GM15510 (cell line): Measurements from ENCODE around the gene EFEMP2.
A peak's percentile ranks its signal among the peaks of the same experiment; 100 is the strongest.

Source experiments
- POLR2A ChIP-seq: IDR thresholded peaks from 3 replicates; pipeline ENCODE4 v1.6.1; 2011; ENCODE audit warnings: borderline replicate concordance; ENCODE audit not compliant: insufficient read length; ENCODE audit errors: extremely low read depth

Gene EFEMP2

DNA sequence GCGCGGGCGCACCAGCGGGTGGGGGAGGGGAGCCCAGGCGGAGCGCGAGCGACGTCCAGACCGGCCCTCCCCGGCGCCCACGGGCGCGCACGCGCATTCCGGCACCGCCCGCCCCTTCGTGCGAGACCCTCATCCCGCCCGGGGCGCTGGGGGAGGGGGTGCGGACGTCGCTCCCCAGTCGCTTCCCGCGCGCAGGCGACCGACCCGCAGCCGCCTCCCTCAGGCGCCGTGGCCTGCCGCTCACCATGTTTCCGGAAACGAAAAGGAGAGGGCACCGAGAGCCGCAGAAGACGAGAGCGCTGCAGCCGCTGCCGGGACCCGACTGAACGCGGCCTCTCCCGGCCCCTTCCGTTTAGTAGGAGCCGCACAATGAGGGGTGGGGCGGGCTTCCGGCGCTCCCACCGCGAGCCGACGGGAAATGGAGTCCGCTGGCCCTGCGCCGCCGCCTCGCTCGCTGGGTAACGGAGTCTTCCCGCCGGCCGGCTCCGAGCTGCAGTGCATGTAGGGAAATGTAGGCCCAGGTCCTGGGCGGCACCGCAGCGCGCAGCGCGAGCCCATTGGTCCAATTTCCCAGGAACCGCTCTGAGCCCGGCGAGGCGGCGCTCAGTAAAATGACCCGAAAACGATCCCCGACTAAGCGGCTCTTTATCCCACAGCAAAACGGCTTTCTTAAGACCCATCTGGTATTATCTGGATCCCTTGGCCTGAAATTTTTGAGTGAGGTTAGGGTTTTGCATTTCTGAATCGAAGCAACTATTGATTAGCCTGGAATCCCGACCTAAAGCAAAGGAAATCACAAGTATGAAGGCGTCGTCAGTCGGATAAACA, 14.5 kb downstream of the EFEMP2 start, which contains the start of gene CFL1:
TSS of gene CFL1 (minus strand) at position 328 of the 828 bp plus-strand sequence. CDS start at position 247, 81 bp downstream.
- TF ChIP-seq POLR2A, result peak; percentile 99

DNA sequence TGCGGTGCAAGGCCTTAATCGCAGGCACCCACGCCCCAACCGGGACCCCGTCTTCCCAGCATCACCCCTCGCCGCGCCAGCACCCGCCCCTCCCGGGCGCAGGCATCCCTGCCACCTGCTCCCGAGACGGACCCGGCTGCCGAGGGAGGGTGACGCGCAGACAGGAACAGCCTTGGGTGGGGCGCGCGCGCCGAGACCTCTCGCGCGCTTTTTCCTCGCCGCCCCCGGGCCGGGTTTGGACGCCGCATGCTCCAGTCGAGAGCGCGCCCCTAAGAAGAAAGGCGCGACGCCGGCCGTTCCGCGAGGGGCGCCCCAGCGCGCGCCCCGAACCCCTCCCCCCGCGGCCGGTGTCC, 15.1 kb downstream of the EFEMP2 start:
- TF ChIP-seq POLR2A, result no peak

DNA sequence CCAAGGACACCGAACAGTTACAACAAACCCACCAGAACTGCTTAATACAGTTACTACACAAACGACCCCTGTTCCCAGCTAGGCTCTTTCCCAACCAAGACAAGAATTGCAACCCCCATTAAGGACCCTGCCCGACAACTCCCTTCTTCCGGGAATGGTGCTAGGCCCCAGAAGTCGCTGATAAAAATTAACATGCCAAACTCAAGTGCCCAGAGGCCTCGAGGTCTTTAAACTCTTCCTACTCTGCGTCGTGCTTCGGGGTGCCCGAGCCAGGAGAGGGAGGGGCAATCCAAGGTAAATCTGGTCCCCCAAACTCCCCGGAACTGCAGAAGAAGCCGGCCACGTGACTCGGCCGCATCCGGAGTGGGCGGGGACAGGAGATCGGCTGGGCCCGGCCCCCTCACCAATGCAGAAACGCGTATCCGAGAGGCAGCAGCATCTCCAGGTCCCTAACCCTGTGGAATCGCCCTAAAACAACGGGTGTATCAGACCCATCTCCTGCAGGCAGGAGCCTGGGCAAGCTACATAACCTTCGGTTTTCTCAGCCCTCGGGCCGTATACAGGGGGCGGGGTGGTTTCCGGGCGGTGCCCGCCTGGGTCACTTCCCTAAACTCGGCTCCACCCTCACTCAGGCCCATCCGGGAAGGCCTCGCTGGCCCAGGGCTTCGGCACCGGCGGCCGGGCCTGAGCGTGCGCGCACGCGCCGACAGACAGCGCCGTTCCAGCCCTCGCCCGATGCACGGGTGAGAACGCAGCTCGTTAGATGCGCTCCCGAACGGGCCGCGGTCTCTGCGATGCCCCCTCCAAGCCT, 15.7 kb downstream of the EFEMP2 start:
- TF ChIP-seq POLR2A, result peak; percentile 70

DNA sequence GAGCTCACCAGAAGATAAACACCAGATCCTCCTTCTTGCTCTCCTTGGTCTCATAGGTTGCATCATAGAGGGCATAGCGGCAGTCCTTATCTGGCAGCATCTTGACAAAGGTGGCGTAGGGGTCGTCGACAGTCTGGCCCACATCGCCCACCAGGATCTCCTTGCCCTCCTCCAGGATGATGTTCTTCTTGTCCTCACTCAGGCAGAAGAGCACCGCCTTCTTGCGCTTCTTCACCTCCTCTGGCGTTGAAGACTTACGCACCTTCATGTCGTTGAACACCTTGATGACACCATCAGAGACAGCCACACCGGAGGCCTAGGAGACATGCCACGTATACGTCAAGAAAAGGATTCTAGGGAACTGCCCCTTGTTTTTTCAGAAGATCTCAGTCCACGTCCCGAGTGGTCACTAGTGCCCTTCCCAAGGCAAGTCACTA, 16.7 kb downstream of the EFEMP2 start:
- no peak for TF ChIP-seq POLR2A

DNA sequence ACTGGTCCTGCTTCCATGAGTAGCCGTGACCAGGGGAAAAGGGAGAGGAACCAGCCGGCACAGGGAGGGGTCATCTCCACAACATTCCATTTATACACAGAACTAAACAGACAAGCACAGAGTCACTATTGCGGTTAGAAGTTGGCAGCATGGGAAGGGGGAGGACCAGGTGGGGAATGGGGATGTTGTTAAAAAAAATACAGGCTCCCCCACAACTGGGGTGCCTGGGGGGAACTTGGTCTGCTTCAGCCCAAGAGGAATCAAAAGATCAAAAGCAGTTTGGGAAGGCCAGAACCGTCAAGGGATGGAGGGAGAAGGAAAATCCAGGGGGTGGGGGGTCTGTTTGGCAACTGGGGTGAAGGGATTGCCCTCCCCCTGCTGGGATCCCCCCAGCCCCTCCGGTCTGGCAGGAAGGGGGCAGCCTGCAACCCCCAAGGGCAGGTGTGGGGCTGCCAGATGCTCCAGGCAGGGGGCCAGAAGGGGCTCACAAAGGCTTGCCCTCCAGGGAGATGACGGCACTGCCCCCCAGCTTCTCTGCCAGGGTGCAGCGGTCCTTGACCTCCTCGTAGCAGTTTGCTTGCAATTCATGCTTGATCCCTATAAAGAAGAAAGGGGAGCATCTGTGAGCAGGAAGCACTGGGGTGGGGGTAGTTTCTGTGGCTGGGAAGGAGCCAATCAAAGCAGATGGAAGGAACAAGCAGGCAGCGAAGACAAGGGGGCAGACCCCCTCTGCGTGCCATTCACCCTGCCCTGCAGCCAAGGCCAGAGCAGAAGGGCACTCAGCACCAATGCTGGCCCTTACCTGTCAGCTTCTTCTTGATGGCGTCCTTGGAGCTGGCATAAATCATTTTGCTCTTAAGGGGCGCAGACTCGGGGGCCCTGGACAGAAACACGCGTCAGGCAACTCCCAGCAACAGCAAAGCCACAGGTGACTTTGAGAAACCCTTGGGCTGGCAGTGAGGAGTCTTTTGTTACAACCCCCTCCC, 17.5 kb downstream of the EFEMP2 start:
- no peak for TF ChIP-seq POLR2A

DNA sequence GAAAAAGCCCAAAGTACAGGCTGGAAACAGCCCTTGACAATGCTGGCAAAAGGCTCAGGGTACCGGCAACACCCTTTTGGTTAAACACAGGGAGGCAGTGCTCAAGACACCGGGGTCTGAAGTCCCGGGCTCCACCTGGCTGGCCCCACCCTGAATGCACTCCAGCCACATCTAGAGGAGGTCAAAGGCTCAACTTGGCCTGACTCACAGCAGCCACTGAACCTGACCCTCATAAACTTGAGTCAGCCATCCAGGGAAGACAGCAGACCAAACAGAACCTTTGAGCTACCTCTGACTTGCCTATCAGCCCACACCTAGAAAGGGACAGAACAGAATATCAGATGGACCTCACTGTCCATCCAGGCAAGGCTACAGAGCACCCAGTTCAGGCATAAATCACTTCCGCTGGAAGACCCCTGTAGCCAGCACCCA, 18.4 kb downstream of the EFEMP2 start:
- TF ChIP-seq POLR2A, result no peak

DNA sequence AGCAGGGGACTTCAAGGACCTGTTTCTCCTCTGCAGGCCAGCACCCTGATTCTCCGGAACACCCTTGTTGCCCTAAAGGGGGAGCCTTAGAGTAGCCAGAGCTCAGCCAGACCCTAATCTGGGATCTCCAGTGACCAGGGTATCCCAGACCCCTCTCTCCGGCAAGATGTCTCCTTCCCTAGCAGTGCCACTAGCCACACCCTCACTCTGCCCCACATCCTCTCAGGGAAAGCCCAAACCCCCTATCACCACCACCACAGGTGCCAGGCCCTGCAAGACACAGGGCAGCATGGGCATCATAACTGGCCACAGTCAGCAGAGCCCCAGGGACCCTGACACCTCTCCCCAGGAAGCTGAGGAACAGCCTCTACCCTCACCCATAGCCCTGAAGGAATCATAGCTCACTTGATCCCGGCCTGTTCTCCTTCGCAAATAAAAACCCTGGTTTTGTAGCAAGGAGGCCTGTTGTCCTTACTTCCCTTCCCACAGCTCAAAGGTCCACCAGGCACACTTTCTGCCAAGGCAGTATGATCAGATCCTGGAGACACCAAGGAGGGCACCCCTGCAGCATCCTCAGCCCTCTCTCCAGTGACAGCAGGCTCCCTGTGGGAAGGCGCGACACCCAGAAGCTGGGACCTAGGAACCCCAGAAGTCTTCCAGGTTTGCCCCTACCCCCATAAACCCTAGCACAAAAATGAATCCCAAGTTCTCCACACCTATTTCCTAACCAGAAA, 19.2 kb downstream of the EFEMP2 start:
- no peak for TF ChIP-seq POLR2A

DNA sequence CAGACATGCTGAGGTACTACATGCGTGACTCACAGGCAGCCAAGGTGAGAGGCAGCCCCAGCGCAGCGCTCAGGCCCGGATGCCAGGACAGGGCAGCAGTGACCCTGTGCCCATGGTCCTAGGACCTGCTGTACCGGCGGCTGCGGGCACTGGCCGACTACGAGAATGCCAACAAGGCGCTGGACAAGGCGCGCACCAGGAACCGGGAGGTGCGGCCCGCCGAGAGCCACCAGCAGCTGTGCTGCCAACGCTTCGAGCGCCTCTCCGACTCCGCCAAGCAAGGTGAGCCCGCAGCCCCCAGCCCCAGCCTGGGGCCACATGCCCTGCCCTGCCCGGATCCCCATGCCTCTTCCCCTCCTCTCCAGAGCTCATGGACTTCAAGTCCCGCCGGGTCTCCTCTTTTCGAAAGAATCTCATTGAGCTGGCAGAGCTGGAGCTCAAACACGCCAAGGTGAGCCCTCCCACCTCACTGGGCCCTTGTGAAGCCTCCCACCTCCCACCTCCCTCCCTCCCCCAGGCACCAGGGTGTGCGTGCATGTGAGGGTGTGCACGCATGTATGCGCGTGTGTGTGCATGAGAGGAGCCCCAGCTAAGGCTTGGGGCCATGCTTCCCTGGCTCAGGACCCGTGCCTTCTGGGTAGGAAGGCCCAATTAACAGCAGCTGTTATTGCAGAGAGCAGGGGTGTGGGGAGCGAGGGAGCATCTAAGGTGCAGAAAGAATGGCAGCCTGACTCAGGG, 19.9 kb downstream of the EFEMP2 start:
- TF ChIP-seq POLR2A, result no peak

DNA sequence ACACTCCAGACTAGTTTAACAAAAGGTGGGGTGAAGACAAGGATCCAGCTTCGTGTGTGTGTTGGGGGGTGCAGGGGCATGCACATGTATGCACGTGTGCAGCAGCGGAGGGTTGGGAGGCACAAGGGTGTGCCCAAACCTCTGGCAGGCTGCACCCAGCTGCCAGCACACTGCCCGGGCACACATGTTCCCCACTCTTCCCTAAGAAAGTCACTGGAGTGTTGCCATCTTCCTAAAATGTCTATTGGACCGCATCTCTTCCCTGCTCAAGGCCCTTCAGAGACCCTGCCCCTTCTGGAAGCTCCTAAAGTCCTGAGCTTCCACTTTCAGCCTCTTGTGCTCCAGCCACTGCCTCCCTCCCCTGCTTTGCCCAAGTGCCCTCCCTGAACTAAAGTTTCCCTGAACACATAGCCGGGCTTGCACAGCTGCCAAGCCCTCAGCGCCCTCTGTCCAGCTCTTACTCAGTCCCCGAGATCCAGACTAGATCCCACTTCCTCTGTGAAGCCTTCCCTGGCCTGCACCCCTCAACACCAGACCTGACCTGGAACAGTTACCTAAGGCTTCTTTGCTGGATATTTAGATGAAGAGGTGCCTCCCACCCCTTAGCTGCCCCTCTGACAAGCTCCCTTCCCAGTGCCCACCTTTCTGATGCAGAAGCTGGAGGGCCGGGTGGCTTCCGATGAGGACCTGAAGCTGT, 20.6 kb downstream of the EFEMP2 start:
- TF ChIP-seq POLR2A, result peak; percentile 16

DNA sequence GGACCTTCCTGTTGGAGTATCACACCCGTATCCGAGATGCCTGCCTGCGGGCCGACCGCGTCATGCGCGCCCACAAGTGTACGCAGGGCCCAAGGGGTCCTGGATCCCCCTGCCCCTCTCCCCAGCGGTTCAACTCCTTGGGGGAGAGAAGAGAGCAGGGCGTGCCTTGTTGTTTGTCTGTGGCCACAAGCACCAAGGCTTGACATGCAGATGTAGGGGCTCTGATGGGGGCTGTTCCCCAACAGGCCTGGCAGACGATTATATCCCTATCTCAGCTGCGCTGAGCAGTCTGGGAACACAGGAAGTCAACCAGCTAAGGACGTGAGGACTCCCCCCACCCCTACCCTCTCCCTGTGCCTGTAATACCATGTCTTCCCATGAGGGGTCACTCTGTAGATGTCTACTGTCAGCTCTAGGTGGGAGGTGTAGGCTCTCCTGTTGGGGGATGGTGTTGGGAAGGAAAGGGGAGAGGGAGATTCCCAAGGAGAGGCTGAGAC, 21.5 kb downstream of the EFEMP2 start:
- no peak for TF ChIP-seq POLR2A

DNA sequence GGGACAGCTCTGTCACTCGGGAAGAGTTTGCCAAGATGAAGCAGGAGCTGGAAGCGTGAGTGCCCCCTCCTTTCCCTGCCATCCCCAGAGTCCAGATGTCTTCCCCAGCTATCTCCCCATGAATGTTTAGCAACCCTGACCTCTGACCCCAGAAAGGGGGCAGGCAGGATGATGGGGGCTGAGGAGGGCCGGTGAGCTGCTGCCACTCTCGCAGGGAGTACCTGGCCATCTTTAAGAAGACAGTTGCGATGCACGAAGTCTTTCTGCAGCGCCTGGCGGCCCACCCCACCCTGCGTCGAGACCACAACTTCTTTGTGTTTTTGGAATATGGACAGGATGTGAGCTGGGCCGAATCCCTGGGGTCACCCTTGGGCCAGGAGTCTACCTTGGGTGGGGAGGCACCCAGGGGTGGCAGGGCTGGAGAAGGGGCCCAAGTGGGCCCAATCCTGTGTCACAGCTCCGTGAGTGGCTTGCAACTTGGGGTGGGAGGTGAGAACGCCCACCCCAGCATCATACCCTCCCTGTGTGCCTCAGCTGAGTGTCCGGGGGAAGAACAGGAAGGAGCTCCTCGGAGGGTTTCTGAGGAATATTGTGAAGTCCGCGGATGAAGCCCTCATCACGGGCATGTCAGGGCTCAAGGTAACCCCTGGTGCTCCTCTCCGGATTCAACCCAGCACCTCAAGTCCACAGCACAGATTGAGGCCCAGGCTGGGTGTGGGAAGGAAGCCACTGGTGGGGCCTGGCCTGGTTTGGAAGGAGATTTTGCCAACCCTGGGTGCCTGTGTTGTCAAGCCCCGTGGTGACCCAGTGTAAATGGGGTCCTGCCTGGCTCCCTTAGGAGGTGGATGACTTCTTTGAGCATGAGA, 22.1 kb downstream of the EFEMP2 start:
- TF ChIP-seq POLR2A, result no peak
